SU-DHL-6 (cell line): ENCODE results near the gene MCTP1.

Source experiments
- H2AFZ ChIP-seq: fragments of 200-600 bp; sonication (generic); 2 replicates; pipeline ENCODE4 v1.6.1; 2014; ENCODE audit warnings: low read depth, mild to moderate bottlenecking, moderate library complexity, mixed read lengths, antibody characterized with exemption, low read length; ENCODE audit not compliant: severe bottlenecking
- H3F3A ChIP-seq: fragments of 200-600 bp; shearing (Covaris generic); 2 replicates; pipeline ENCODE4 v1.6.0; 2016; ENCODE audit warnings: antibody characterized with exemption, mild to moderate bottlenecking; ENCODE audit not compliant: insufficient read depth
- H3K27ac ChIP-seq: fragments of 200-600 bp; sonication (generic); 2 replicates; pipeline ENCODE4 v1.5.1; 2016; ENCODE audit warnings: low read depth, mild to moderate bottlenecking, low read length, moderate library complexity, mixed read lengths
- H3K27me3 ChIP-seq: fragments of 200-600 bp; sonication (generic), shearing (Covaris generic); 2 replicates; pipeline ENCODE4 v1.6.0; 2014; ENCODE audit warnings: mild to moderate bottlenecking, low read length
- H3K36me3 ChIP-seq: fragments of 200-600 bp; sonication (generic); 2 replicates; pipeline ENCODE4 v1.6.1; 2014; ENCODE audit warnings: mild to moderate bottlenecking, low read length, mixed read lengths
- H3K4me2 ChIP-seq: fragments of 300-600, 200-600 bp; shearing (Covaris generic), sonication (generic); 2 replicates; pipeline ENCODE4 v1.6.0; 2014; ENCODE audit warnings: low read length, low read depth, mild to moderate bottlenecking; ENCODE audit not compliant: poor library complexity, severe bottlenecking
- H3K4me3 ChIP-seq: fragments of 200-600 bp; sonication (generic); 2 replicates; pipeline ENCODE4 v1.5.1; 2014; ENCODE audit warnings: antibody characterized with exemption, low read length, mild to moderate bottlenecking, mixed read lengths; ENCODE audit not compliant: insufficient read depth, poor library complexity, severe bottlenecking
- H3K79me2 ChIP-seq: fragments of 200-600 bp; sonication (generic); 2 replicates; pipeline ENCODE4 v1.6.1; 2014; ENCODE audit warnings: mild to moderate bottlenecking, low read length, moderate library complexity; ENCODE audit not compliant: insufficient read depth
- H3K9ac ChIP-seq: fragments of 200-600 bp; sonication (generic); 2 replicates; pipeline ENCODE4 v1.7.0; 2014; ENCODE audit warnings: mild to moderate bottlenecking, low read length
- H3K9me2 ChIP-seq: fragments of 200-600 bp; sonication (generic); replicated peaks from 2 replicates; pipeline ENCODE4 v1.6.1; 2014; ENCODE audit warnings: low read length; ENCODE audit not compliant: insufficient read depth
- H3K9me3 ChIP-seq: fragments of 200-600 bp; sonication (generic); 2 replicates; pipeline ENCODE4 v1.6.1; 2014; ENCODE audit warnings: low read length, mixed read lengths; ENCODE audit not compliant: insufficient read depth
- H4K20me1 ChIP-seq: fragments of 200-600 bp; sonication (generic); 2 replicates; pipeline ENCODE4 v1.6.1; 2014; ENCODE audit warnings: low read depth, mild to moderate bottlenecking, antibody characterized with exemption, low read length, moderate library complexity, mixed read lengths
- EZH2phosphoT487 ChIP-seq: fragments of 200-600 bp; sonication (generic), shearing (Covaris generic); conservative IDR thresholded peaks from 2 replicates; pipeline ENCODE4 v1.6.1; 2018; ENCODE audit warnings: mild to moderate bottlenecking, antibody characterized with exemption, low read length, moderate library complexity, mixed read lengths
- TF ChIP-seq, protein P1 (sequence below): fragments of 200-600 bp; sonication (generic); IDR thresholded peaks from one replicate; pipeline ENCODE4 v1.5.1; 2017; ENCODE audit warnings: antibody characterized with exemption, mild to moderate bottlenecking, low read length, moderate library complexity; ENCODE audit not compliant: insufficient read depth, poor library complexity, severe bottlenecking

MCTP1 gene

DNA sequence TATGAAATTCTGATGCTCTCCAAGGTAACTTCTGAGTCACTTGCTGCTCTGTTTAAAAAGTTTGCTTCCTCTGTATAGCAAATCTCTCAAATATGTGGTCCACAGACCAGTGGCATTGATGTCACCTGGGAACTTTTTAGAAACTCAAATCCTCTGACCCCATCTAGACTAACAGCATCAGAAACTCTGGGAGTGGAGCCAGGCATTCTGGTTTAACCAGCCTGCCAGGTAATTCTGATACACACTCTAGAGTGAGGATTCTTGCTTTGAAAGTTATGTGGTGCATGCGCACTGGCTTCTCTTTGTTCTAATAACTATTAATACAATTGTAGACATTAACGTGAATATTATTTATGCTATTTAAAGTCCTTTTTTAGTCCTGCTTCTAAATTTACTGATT, 368.3 kb downstream of the MCTP1 start:
- no peaks in the 10 kb centered on the region for H3K27me3 ChIP-seq
- no peak overlapping the region for H3K4me3 ChIP-seq
- no peaks in the 10 kb centered on the region for H3K9me3 ChIP-seq
- H3K9ac ChIP-seq = no peak overlapping the region
- no peaks in the 10 kb centered on the region for H3K79me2 ChIP-seq
- TF ChIP-seq, protein P1, sequence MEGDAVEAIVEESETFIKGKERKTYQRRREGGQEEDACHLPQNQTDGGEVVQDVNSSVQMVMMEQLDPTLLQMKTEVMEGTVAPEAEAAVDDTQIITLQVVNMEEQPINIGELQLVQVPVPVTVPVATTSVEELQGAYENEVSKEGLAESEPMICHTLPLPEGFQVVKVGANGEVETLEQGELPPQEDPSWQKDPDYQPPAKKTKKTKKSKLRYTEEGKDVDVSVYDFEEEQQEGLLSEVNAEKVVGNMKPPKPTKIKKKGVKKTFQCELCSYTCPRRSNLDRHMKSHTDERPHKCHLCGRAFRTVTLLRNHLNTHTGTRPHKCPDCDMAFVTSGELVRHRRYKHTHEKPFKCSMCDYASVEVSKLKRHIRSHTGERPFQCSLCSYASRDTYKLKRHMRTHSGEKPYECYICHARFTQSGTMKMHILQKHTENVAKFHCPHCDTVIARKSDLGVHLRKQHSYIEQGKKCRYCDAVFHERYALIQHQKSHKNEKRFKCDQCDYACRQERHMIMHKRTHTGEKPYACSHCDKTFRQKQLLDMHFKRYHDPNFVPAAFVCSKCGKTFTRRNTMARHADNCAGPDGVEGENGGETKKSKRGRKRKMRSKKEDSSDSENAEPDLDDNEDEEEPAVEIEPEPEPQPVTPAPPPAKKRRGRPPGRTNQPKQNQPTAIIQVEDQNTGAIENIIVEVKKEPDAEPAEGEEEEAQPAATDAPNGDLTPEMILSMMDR = no peak
- TF ChIP-seq EZH2phosphoT487 = no peak
- no peak overlapping the region for H2AFZ ChIP-seq
- H3K9me2 ChIP-seq = no peaks in the 10 kb centered on the region
- no peaks in the 10 kb centered on the region for H3K36me3 ChIP-seq
- no peak overlapping the region for H3K27ac ChIP-seq
- no peaks in the 10 kb centered on the region for H4K20me1 ChIP-seq
- H3K4me2 ChIP-seq = no peak overlapping the region
- no peaks in the 10 kb centered on the region for H3F3A ChIP-seq

DNA sequence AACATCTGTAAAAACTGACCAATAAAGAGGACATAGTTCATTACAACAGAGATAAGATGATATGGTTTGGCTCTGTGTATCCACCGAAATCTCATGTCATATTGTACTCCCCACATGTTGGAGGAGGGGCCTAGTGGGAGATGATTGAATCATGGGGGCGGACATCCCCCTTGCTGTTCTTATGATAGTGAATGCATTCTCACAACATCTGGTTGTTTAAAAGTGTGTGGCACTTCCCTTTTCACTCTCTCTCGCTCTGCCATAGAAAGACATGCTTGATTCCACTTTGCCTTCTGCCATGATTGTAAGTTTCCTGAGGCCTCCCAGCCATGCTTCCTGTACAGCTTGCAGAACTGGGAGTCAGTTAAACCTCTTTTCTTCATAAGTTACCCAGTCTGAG, 373.6 kb downstream of the MCTP1 start:
- H3K36me3 ChIP-seq = no peaks in the 10 kb centered on the region
- TF ChIP-seq, protein P1 = no peak
- TF ChIP-seq EZH2phosphoT487 = no peak
- no peaks in the 10 kb centered on the region for H3K9me2 ChIP-seq
- H3K27me3 ChIP-seq = no peaks in the 10 kb centered on the region
- no peaks in the 10 kb centered on the region for H3K79me2 ChIP-seq
- H3K9ac ChIP-seq = no peak overlapping the region
- H3F3A ChIP-seq = no peaks in the 10 kb centered on the region
- H3K9me3 ChIP-seq = no peaks in the 10 kb centered on the region
- H4K20me1 ChIP-seq = no peaks in the 10 kb centered on the region
- no peak overlapping the region for H2AFZ ChIP-seq
- no peak overlapping the region for H3K4me2 ChIP-seq
- H3K4me3 ChIP-seq = no peak overlapping the region
- no peak overlapping the region for H3K27ac ChIP-seq

DNA sequence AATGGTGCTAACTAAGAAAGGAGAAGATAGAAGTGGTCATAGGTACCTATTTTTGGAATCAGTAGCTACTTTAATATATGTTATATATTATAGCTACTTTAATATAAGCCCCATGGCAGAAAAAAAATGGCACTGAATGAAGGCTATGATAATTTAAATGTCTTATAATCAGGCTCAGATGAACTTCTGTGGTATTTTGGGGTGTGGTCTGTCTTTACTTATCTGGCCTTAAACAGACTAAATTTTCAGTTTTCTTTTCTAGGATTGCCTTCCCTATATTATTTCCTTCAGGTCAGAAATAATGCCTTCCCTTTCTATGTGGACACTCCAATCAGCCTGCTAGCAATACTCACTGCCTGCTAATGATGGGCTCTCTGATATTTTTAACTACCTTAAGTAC, 374.2 kb downstream of the MCTP1 start:
- Histone ChIP-seq H3K27me3 (no peaks in the 10 kb centered on the region), H3F3A (no peaks in the 10 kb centered on the region), H3K79me2 (no peaks in the 10 kb centered on the region), H3K4me2 (no peak overlapping the region), H3K27ac (no peak overlapping the region), H3K36me3 (no peaks in the 10 kb centered on the region), H3K9me3 (no peaks in the 10 kb centered on the region), H2AFZ (no peak overlapping the region), H3K4me3 (no peak overlapping the region), H4K20me1 (no peaks in the 10 kb centered on the region), H3K9ac (no peak overlapping the region), H3K9me2 (no peaks in the 10 kb centered on the region)
- no peak for TF ChIP-seq EZH2phosphoT487
- TF ChIP-seq, protein P1 = no peak
